Measurements from ENCODE around the gene SLC47A1. TPM values are rescaled to one million over a fixed set of nuclear protein-coding genes. Genes with fewer than 3 reads are reported as not detected.
"Not testable (repeated sequence)": the region's sequence is repeated elsewhere in the genome, so short reads cannot be mapped to it uniquely, and the experiment has no call there.

Gene SLC47A1
- polyA plus RNA-seq, 1 donor: 1.3 TPM

- DNase-seq: no peak
Measured at GRCh38 chr17:19520641-19521040, 13.0 kb upstream of the SLC47A1 start.

- no peak for DNase-seq
Measured at GRCh38 chr17:19523690-19524089, 10.0 kb upstream of the SLC47A1 start.

DNA sequence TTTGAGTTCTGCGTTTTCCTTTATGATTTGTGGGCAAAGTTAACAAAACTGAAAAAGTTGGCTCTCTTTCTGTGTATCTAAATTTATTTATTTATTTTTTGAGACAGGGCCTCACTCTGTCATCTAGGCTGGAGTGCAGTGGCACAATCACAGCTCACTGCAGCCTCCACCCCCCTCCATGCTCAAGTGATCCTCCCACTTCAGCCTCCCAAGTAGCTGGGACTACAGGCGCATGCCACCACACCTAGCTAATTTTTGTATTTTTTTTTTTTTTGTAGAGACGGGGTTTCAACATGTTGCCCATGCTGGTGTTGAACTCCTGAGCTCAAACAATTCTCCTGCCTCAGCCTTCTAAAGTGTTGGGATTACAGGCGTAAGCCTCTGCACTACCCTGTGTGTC lies 6.7 kb upstream of the SLC47A1 start:
- not testable (repeated sequence) for DNase-seq

- no peak for DNase-seq
Measured at GRCh38 chr17:19531780-19532501, 1.7 kb upstream of the SLC47A1 start.

- no peak for DNase-seq
Measured at GRCh38 chr17:19533036-19533717, 477 bp upstream of the SLC47A1 start.

DNA sequence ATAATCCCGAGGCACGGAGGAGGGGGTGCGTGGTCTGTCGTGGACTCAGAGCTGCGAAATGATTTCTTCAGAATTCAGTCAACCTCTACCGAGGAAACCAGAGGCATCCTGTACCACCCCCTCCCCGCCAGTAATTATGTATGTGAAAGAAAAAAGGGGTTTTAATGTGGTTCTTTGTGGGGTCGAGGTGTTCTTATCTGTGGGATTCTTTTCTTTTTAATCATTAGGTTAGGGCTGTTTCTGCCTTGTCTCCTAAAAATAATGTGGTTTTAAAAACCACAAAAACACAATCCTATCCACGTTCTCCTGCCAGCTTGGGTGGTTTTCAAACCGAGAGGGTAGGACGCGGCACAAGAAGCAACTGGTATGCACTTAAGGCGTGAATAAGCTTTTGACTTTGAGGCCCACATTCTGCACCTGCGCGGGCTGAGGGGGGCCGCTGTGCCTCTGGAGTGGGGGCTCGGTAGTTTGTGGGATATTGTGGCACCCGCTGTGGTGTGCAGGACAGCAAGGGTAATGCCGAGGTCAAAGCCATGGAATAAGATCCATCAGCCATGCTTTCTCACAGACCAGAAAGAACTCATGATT lies 1.0 kb downstream of the SLC47A1 start:
- DNase-seq: no peak

DNA sequence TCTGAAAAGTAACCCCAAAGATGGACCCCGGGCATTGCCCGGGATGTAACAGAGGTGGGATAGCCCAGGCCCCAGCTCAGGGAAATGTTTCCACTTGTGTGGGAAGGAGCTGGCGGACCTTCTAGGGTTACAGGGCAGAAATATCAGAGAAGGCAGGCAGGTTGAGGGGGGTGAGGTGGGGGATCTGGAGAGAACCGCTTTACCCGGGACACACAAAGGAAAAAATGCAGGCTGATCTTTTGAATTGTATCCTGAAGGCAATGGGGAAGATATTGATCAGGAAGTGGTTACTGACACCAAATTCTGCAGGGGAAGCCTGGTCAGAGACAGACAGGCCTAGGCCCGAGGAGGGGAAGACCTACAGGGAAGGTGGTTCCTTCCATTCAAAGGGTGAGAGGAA lies 3.5 kb downstream of the SLC47A1 start:
- DNase-seq: no peak

- DNase-seq: no peak
Measured at GRCh38 chr17:19538095-19539039, 4.7 kb downstream of the SLC47A1 start.

DNA sequence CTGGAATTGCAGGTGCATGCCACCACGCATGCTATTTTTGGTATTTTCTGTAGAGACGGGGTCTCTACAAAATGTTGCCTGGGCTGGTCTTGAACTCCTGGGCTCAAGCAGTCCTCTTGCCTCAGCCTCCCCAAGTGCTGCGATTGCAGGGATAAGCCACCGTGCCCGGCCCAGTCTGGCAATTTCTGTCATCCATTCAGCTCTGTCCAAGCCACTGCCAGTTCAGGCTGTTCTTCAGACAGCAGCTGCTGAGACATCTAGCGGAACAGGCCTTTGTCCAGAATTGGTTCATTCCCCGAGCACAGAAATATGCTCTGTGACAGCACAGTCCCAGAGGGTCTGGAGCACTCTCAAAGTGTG lies 5.4 kb downstream of the SLC47A1 start:
- DNase-seq: no peak

DNA sequence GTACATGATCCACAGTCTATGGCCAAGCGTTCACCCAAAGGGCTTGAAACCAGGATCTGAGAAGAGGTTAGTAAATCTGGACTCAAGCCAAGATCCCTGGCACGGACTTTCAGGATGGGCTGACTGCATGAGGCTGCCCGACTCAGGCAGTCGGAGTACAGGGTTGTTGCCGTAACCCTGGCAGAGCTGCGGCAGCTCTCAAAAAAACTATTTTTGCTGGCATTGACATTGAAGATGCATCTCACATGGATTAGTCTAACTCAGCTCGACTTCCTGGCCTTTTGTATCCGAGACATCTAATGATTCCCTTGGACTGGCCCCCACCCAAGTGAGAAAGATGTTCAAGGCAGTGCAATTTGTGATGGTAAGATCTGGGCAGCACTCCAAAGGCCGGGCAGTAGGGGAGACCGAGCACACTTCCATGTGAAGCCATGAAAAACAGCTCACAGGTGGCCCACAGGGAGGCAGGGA lies 6.2 kb downstream of the SLC47A1 start:
- no peak for DNase-seq

- DNase-seq: no peak
Measured at GRCh38 chr17:19540706-19541370, 7.2 kb downstream of the SLC47A1 start.

GRCh38 chr17:19541445-19541844 lies 7.8 kb downstream of the SLC47A1 start:
- DNase-seq: no peak

DNA sequence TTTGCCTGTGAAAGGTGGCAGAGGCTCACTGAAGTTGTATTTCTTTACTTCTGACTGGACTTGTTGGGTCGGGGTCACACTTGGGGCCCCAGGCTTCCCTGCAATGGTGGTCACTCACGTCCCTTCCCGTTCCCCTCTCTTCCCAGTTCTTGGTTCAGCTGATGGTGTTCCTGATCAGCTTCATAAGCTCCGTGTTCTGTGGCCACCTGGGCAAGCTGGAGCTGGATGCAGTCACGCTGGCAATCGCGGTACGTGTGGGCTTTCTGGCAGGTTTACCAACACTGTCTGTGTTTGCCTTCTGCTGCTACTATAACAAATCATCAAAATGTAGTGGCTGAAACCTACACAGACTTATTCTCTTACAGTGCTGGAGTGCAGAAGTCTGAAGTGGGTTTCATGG lies 8.6 kb downstream of the SLC47A1 start:
- no peak for DNase-seq

DNA sequence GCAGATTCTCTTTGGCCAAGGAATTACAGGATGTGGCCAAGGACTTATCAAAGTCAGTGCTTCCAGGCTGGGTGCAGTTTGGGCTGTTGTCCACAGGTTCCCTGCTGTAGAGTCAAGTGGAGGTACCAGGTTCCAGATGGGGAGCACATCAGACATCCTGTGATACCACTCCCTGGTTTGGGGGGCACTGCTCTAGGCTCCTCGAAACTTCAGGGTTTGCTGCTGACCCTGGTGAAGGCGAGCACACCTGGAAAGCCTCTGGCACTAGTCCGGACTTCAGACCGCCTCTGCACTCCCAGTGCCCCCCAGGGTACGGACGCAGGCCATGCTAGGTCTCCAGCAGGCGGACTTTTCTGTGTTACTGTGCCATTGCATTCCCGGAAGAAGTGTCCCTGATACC lies 10.7 kb downstream of the SLC47A1 start:
- DNase-seq: no peak

DNA sequence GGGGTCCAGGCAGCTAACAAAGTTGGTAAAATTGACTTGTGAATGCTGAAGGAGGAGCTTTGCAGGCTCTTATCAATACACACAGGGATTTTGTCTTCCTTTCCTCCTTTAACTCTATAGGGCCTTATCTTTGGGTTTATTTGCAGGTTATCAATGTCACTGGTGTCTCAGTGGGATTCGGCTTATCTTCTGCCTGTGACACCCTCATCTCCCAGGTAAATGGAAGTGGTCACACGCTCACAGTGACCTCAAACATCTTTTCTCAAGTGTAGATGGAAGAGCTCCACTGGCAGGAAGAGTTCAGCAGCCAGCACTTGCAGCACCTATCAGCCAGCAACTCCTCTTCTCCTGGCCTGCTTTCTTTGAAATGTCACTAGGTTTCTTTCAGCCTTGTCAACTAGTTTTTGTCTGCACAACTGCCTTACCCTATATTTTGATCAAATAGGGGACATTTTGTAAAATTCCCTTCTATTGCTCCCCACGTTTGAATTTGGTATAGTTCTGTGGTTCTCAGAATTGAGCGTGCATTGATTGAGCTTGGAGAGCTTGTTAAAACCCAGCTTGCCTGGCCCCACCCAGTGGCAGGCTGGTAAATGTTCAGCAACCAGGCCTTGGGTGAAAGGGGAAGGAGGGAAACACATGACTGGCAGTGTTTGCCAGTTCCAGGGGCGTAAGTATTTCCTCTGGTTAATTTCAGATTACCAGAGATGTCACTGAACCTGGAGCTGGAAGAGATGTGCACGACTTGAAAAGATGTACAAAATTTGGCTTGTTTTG lies 12.8 kb downstream of the SLC47A1 start:
- DNase-seq: no peak

- no peak for DNase-seq
Measured at GRCh38 chr17:19549746-19550623, 16.3 kb downstream of the SLC47A1 start.

DNA sequence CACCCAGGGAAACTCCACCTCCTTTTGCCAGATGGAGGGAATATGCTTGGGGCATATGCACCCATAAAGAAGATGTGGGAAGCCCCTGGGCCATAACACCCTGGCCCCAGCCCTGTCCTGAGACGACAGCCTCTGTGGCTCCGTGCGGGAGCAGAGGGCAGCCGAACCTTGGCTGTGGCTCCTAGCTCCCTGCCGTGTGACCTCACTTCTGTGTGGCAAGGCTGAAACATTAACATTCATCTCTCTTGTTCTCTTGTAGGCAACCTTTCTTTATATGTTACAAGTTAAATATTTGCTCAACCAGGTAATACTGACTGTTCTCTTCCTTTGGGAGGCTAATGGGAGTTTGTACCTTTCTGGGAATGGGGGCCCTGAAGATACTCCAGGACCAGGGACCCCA lies 17.5 kb downstream of the SLC47A1 start:
- DNase-seq: no peak

- no peak for DNase-seq
Measured at GRCh38 chr17:19551591-19552148, 18.0 kb downstream of the SLC47A1 start.

GRCh38 chr17:19553036-19553435 lies 19.4 kb downstream of the SLC47A1 start:
- DNase-seq: no peak

DNA sequence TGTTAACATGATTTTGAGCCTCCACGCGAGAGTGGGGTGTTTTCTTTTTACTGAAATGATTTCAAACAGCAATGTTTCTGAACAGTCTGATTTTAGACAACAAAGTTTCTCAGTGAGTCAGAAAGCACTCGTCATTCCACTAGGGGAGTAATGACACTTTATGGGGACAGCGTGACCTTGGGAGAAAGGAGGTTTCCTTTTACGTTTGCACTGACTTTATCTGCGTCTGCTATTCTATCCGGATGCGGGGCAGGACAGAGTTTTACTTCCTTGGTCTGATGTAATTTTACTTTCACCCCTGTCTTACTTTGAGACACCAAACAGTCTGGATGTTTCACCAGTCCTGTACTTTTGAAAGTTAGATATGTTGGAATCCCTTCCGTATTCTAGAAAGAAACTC lies 20.7 kb downstream of the SLC47A1 start:
- no peak for DNase-seq

Data from hindlimb muscle (tissue), 1 donor.